ENCODE results near the gene SLC6A19. TPM values are rescaled to one million over a fixed set of nuclear protein-coding genes. Genes with fewer than 3 reads are reported as not detected.

Gene SLC6A19
- polyA plus RNA-seq, 1 of the 3 experiments (the other 2 are of a cell fraction) = not detected

DNA sequence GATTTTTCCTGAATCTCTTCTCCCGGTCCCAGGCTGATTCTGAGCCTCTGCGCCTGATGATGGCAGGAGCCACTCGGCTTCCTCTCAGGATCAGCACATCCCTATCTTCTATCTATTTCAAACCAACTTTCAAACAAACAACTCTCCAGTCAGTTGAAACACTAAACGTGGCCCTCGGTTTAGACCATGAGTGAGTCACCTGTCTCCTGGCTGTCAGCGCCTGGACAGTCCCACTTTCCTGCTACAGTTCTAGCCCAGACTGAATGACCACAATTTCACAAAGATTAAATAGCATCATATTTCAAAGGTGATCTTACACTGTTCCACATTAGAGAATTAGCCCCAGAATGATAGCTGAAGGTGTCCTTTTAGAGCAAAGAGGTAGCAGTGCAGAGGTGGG is 6.2 kb downstream of the SLC6A19 start:
- WGBS (ENCODE audit: low lambda C conversion rate) = 40% methylated on average over 6 of the region's 6 CpGs
- no peaks in the 10 kb centered on the region for H4K20me1 ChIP-seq (ENCODE audit: insufficient read depth)
- no peak for TF ChIP-seq CHD2 (IDR thresholded peaks at IDR 0.05; ENCODE audit: low read length, partially characterized antibody)
- TF ChIP-seq ELF1 (IDR thresholded peaks at IDR 0.05) = no peak
- TF ChIP-seq MEF2A (IDR thresholded peaks at IDR 0.05; ENCODE audit: borderline replicate concordance, low read depth) = no peak
- TF ChIP-seq, protein P1, sequence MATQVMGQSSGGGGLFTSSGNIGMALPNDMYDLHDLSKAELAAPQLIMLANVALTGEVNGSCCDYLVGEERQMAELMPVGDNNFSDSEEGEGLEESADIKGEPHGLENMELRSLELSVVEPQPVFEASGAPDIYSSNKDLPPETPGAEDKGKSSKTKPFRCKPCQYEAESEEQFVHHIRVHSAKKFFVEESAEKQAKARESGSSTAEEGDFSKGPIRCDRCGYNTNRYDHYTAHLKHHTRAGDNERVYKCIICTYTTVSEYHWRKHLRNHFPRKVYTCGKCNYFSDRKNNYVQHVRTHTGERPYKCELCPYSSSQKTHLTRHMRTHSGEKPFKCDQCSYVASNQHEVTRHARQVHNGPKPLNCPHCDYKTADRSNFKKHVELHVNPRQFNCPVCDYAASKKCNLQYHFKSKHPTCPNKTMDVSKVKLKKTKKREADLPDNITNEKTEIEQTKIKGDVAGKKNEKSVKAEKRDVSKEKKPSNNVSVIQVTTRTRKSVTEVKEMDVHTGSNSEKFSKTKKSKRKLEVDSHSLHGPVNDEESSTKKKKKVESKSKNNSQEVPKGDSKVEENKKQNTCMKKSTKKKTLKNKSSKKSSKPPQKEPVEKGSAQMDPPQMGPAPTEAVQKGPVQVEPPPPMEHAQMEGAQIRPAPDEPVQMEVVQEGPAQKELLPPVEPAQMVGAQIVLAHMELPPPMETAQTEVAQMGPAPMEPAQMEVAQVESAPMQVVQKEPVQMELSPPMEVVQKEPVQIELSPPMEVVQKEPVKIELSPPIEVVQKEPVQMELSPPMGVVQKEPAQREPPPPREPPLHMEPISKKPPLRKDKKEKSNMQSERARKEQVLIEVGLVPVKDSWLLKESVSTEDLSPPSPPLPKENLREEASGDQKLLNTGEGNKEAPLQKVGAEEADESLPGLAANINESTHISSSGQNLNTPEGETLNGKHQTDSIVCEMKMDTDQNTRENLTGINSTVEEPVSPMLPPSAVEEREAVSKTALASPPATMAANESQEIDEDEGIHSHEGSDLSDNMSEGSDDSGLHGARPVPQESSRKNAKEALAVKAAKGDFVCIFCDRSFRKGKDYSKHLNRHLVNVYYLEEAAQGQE (IDR thresholded peaks at IDR 0.05; ENCODE audit: low read depth, low read length) = no peak
- no peak for TF ChIP-seq MXI1 (IDR thresholded peaks at IDR 0.05; ENCODE audit: low read depth, low read length)
- no peak overlapping the region for H2AFZ ChIP-seq (ENCODE audit: low read depth)
- H3K36me3 ChIP-seq (replicated peaks in 1 of 2; ENCODE audit: control insufficient read depth in 1 of 2, insufficient read depth in 2 of 2, low read length in 1 of 2) = no peaks in the 10 kb centered on the region
- no peak for DNase-seq
- ChIA-PET CTCF (interaction anchor here (1.3 to 2.8 kb wide), 4 partner anchors 13 to 437 kb away, joined by 5 to 23 read pairs (median 6); no protein-coding TSS in a partner anchor), POLR2A (no interaction called here)
- H3K27ac ChIP-seq (ENCODE audit: low read depth in 2 of 2, low read length in 1 of 2) = no peak overlapping the region
- no peaks in the 10 kb centered on the region for H3K9me3 ChIP-seq
- H3K4me2 ChIP-seq = no peak overlapping the region
- no peaks in the 10 kb centered on the region for H3K4me1 ChIP-seq (ENCODE audit: control insufficient read depth in 1 of 2, insufficient read depth in 2 of 2, low read depth in 1 of 2, low read length in 1 of 2)
- no peaks in the 10 kb centered on the region for H3F3A ChIP-seq (replicated peaks; ENCODE audit: insufficient read depth)
- H3K4me3 ChIP-seq (ENCODE audit: low read depth in 2 of 2, low read length in 1 of 2) = no peak overlapping the region
- H3K27me3 ChIP-seq (ENCODE audit: insufficient read depth) = peaks cover 48% of the 10 kb centered on the region
- no peaks in the 10 kb centered on the region for H3K79me2 ChIP-seq (ENCODE audit: insufficient read depth)
- no peaks in the 10 kb centered on the region for H3K9me2 ChIP-seq
- no peak overlapping the region for H3K9ac ChIP-seq

DNA sequence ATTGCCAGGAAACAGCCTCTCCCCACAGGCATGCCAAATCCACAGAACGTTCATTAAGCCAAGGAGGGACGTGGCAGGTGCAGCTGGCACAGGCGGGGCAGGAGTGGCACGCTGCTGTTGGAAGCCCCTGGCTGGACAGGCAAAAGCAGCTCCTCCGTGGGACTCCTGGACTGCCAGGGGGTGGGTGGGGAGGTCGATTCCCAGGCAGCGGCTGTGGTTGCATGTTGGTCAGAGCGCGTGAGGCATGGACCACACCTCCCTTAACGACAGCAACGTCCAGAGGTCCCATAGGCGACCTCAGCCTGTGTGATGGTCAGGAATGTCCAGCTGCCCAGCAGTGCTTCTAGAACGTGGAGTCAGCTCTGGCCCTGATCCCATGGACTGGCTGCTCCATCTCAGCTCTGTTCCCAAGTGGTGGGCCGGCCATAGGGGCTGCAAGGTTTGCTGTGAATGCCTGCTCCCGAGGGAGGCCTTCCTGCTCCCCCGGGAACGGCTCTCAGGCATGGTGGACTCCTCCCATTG is 6.9 kb downstream of the SLC6A19 start:
- 23% methylated on average over 8 of the region's 17 CpGs for WGBS (ENCODE audit: low lambda C conversion rate)
- CTCF ChIA-PET = interaction anchor here (0.6 to 2.8 kb wide), 14 partner anchors 13 to 657 kb away, joined by 3 to 23 read pairs (median 4); no protein-coding TSS in a partner anchor
- Histone ChIP-seq H3K9me3 (no peaks in the 10 kb centered on the region), H3F3A (replicated peaks; ENCODE audit: insufficient read depth) (no peaks in the 10 kb centered on the region), H3K79me2 (ENCODE audit: insufficient read depth) (no peaks in the 10 kb centered on the region), H2AFZ (ENCODE audit: low read depth) (no peak overlapping the region), H3K9me2 (no peaks in the 10 kb centered on the region), H4K20me1 (ENCODE audit: insufficient read depth) (no peaks in the 10 kb centered on the region), H3K4me1 (ENCODE audit: control insufficient read depth in 1 of 2, insufficient read depth in 2 of 2, low read depth in 1 of 2, low read length in 1 of 2) (no peaks in the 10 kb centered on the region), H3K4me2 (no peak overlapping the region), H3K27ac (ENCODE audit: low read depth in 2 of 2, low read length in 1 of 2) (no peak overlapping the region), H3K27me3 (ENCODE audit: insufficient read depth) (peaks cover 42% of the 10 kb centered on the region), H3K9ac (no peak overlapping the region), H3K36me3 (replicated peaks in 1 of 2; ENCODE audit: control insufficient read depth in 1 of 2, insufficient read depth in 2 of 2, low read length in 1 of 2) (no peaks in the 10 kb centered on the region), H3K4me3 (ENCODE audit: low read depth in 2 of 2, low read length in 1 of 2) (no peak overlapping the region)
- POLR2A ChIA-PET = interaction anchor here (0.6 kb wide), 1 partner anchor 203 kb away, joined by 3 read pairs; no protein-coding TSS in a partner anchor
- TF ChIP-seq, protein P2, sequence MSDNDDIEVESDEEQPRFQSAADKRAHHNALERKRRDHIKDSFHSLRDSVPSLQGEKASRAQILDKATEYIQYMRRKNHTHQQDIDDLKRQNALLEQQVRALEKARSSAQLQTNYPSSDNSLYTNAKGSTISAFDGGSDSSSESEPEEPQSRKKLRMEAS (IDR thresholded peaks at IDR 0.05; ENCODE audit: low read depth) = no peak
- TF ChIP-seq, protein P3, sequence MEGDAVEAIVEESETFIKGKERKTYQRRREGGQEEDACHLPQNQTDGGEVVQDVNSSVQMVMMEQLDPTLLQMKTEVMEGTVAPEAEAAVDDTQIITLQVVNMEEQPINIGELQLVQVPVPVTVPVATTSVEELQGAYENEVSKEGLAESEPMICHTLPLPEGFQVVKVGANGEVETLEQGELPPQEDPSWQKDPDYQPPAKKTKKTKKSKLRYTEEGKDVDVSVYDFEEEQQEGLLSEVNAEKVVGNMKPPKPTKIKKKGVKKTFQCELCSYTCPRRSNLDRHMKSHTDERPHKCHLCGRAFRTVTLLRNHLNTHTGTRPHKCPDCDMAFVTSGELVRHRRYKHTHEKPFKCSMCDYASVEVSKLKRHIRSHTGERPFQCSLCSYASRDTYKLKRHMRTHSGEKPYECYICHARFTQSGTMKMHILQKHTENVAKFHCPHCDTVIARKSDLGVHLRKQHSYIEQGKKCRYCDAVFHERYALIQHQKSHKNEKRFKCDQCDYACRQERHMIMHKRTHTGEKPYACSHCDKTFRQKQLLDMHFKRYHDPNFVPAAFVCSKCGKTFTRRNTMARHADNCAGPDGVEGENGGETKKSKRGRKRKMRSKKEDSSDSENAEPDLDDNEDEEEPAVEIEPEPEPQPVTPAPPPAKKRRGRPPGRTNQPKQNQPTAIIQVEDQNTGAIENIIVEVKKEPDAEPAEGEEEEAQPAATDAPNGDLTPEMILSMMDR (IDR thresholded peaks at IDR 0.05) = no peak
- TF ChIP-seq RXRA (IDR thresholded peaks at IDR 0.05; ENCODE audit: borderline replicate concordance, low read depth) (no peak), SMC3 (IDR thresholded peaks at IDR 0.05; ENCODE audit: low read depth, low read length) (no peak), MEF2A (IDR thresholded peaks at IDR 0.05; ENCODE audit: borderline replicate concordance, low read depth) (no peak), NFIC (IDR thresholded peaks at IDR 0.05; ENCODE audit: borderline replicate concordance) (no peak), ELF1 (IDR thresholded peaks at IDR 0.05) (no peak), FOSL2 (IDR thresholded peaks at IDR 0.05; ENCODE audit: borderline replicate concordance, low read depth) (no peak), TAF1 (IDR thresholded peaks at IDR 0.05; ENCODE audit: borderline replicate concordance, low read depth, low read length) (no peak), NRF1 (IDR thresholded peaks at IDR 0.05; ENCODE audit: low read depth, low read length) (no peak), POLR2AphosphoS5 (IDR thresholded peaks at IDR 0.05; ENCODE audit: low read depth, low read length) (no peak), RCOR1 (IDR thresholded peaks at IDR 0.05; ENCODE audit: low read length) (no peak)
- TF ChIP-seq, protein P4, sequence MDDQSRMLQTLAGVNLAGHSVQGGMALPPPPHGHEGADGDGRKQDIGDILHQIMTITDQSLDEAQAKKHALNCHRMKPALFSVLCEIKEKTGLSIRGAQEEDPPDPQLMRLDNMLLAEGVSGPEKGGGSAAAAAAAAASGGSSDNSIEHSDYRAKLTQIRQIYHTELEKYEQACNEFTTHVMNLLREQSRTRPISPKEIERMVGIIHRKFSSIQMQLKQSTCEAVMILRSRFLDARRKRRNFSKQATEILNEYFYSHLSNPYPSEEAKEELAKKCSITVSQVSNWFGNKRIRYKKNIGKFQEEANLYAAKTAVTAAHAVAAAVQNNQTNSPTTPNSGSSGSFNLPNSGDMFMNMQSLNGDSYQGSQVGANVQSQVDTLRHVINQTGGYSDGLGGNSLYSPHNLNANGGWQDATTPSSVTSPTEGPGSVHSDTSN (IDR thresholded peaks at IDR 0.05) = no peak
- TF ChIP-seq, protein P5, sequence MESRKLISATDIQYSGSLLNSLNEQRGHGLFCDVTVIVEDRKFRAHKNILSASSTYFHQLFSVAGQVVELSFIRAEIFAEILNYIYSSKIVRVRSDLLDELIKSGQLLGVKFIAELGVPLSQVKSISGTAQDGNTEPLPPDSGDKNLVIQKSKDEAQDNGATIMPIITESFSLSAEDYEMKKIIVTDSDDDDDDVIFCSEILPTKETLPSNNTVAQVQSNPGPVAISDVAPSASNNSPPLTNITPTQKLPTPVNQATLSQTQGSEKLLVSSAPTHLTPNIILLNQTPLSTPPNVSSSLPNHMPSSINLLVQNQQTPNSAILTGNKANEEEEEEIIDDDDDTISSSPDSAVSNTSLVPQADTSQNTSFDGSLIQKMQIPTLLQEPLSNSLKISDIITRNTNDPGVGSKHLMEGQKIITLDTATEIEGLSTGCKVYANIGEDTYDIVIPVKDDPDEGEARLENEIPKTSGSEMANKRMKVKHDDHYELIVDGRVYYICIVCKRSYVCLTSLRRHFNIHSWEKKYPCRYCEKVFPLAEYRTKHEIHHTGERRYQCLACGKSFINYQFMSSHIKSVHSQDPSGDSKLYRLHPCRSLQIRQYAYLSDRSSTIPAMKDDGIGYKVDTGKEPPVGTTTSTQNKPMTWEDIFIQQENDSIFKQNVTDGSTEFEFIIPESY (IDR thresholded peaks at IDR 0.05; ENCODE audit: borderline replicate concordance, low read depth) = no peak
- no peak for DNase-seq

Data from SK-N-SH (cell line).